SH-SY5Y (cell line): ENCODE data around the gene CSTB.

Source experiments
- GATA2 ChIP-seq: IDR thresholded peaks from 2 replicates; pipeline ENCODE4 v1.6.1; 2011; ENCODE audit warnings: mild to moderate bottlenecking, low read depth, low read length
- GATA3 ChIP-seq: IDR thresholded peaks from 2 replicates; pipeline ENCODE4 v1.6.1; 2011; ENCODE audit warnings: low read depth, mild to moderate bottlenecking, low read length, moderate library complexity

DNA sequence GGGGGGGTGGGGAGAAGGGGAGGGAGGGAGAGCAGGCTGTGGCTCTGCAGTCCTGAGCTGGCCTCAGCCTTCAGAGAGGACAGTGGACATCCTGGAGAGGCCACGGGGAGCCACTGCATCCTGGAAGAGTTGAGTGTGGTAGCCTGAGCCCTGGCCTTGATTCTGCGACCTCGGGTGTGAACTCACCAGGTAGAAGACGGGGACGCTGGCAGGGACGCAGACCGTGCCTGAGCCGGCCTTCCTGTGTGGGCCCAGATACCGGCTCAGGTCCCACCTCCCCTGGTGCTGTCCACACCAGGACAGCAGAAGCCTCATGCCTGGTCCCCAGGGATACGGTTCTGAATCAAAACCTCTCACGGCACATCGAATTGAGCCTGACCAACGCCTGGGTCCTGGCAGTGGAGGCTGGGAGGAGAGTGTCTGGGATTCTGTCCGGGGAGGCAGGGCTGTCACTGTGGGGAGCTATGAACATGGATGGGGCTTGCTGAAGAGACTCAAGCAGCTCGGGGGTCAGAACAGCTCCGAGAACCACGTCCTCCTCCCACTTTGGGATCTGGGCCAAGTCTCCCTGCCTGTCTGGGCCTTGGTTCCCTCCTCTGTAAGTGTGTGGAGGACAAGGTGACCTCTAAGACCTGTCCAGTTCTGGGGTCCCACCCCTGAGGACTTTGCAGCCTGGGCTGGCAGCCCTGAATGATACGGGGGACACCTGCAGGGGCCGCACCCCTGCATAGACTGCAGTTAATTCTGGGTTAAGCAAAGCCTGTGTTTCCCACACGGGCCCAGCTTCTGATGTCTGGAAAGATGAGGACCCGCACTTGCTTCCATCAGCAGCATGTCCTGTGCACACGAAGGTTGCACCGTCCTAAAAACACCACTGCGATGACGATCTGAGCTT lies 43.6 kb upstream of the CSTB start:
- TF ChIP-seq GATA2 (no peak), GATA3 (no peak)
